ENCODE results near the gene HS6ST1.

- TF ChIP-seq, protein P1, sequence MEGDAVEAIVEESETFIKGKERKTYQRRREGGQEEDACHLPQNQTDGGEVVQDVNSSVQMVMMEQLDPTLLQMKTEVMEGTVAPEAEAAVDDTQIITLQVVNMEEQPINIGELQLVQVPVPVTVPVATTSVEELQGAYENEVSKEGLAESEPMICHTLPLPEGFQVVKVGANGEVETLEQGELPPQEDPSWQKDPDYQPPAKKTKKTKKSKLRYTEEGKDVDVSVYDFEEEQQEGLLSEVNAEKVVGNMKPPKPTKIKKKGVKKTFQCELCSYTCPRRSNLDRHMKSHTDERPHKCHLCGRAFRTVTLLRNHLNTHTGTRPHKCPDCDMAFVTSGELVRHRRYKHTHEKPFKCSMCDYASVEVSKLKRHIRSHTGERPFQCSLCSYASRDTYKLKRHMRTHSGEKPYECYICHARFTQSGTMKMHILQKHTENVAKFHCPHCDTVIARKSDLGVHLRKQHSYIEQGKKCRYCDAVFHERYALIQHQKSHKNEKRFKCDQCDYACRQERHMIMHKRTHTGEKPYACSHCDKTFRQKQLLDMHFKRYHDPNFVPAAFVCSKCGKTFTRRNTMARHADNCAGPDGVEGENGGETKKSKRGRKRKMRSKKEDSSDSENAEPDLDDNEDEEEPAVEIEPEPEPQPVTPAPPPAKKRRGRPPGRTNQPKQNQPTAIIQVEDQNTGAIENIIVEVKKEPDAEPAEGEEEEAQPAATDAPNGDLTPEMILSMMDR (conservative IDR thresholded peaks at IDR 0.05 in 1 of 2, IDR thresholded peaks at IDR 0.05 in 1 of 2; ENCODE audit: extremely low read depth in 1 of 2, insufficient read depth in 1 of 2, low read depth in 1 of 2, low read length in 2 of 2), result no peak
- no peak for TF ChIP-seq EZH2 (IDR thresholded peaks at IDR 0.05; ENCODE audit: borderline replicate concordance, low read length)
Measured at GRCh38 chr2:128215897-128216642, 102.6 kb downstream of the HS6ST1 start.
